SK-N-SH treated with all-trans-retinoic acid at 6 μM for 48 hours (cell line): ENCODE measurements around the gene PCDH9.
"Not testable (repeated sequence)": the region's sequence is repeated elsewhere in the genome, so short reads cannot be mapped to it uniquely, and the experiment has no call there.

Experiments
- ATAC-seq: fragments of 200-7000 bp; cut with Tn5 transposase; 3 replicates; pipeline ENCODE4 v1.9.1; 2020; ENCODE audit warnings: mild to moderate bottlenecking, moderate library complexity
- ARNTL ChIP-seq: fragments of 450-650 bp; formaldehyde crosslinking; IDR thresholded peaks from 2 replicates; pipeline ENCODE4 v1.5.0; 2020; ENCODE audit warnings: low read depth, mild to moderate bottlenecking, moderate library complexity, borderline replicate concordance
- BACH2 ChIP-seq: fragments of 250-450 bp; sonication (Bioruptor Pico); IDR thresholded peaks from 2 replicates; pipeline ENCODE4 v1.9.0; 2021; ENCODE audit warnings: mild to moderate bottlenecking, borderline replicate concordance
- CSDC2 ChIP-seq: fragments of 250-450 bp; sonication (Bioruptor Pico); IDR thresholded peaks from 2 replicates; pipeline ENCODE4 v1.5.0; 2020; ENCODE audit warnings: mild to moderate bottlenecking, moderate library complexity
- ESRRG ChIP-seq: fragments of 250-450 bp; sonication (Bioruptor Pico); IDR thresholded peaks from 2 replicates; pipeline ENCODE4 v1.6.1; 2021; ENCODE audit warnings: mild to moderate bottlenecking
- GLIS3 ChIP-seq: fragments of 250-450 bp; sonication (Bioruptor Pico); IDR thresholded peaks from 2 replicates; pipeline ENCODE4 v1.5.0; 2020; ENCODE audit warnings: mild to moderate bottlenecking, moderate library complexity
- OSR1 ChIP-seq: fragments of 250-450 bp; sonication (Bioruptor Pico); IDR thresholded peaks from 2 replicates; pipeline ENCODE4 v1.8.0; 2022; ENCODE audit warnings: moderate library complexity, mild to moderate bottlenecking, inconsistent platforms
- PPARA ChIP-seq: fragments of 250-450 bp; sonication (Bioruptor Pico); IDR thresholded peaks from 2 replicates; pipeline ENCODE4 v1.5.0; 2020; ENCODE audit warnings: mild to moderate bottlenecking, borderline replicate concordance
- RARB ChIP-seq: fragments of 250-450 bp; sonication (Bioruptor Pico); IDR thresholded peaks from 2 replicates; pipeline ENCODE4 v1.8.0; 2021; ENCODE audit warnings: mild to moderate bottlenecking, moderate library complexity
- SNAI2 ChIP-seq: fragments of 250-450 bp; sonication (Bioruptor Pico); IDR thresholded peaks from 2 replicates; pipeline ENCODE4 v1.5.0; 2020; ENCODE audit warnings: mild to moderate bottlenecking, moderate library complexity
- TCF4 ChIP-seq: fragments of 250-450 bp; sonication (Bioruptor Pico); IDR thresholded peaks from 2 replicates; pipeline ENCODE4 v1.8.0; 2021; ENCODE audit warnings: mild to moderate bottlenecking, moderate library complexity, borderline replicate concordance
- TOX ChIP-seq: fragments of 250-450 bp; sonication (Bioruptor Pico); IDR thresholded peaks from 2 replicates; pipeline ENCODE4 v1.8.0; 2021; ENCODE audit warnings: mild to moderate bottlenecking, moderate library complexity, borderline replicate concordance
- TSHZ2 ChIP-seq: fragments of 250-450 bp; sonication (Bioruptor Pico); IDR thresholded peaks from 2 replicates; pipeline ENCODE4 v1.5.0; 2020; ENCODE audit warnings: mild to moderate bottlenecking, moderate library complexity
- ZC3H10 ChIP-seq: fragments of 250-450 bp; sonication (Bioruptor Pico); IDR thresholded peaks from 2 replicates; pipeline ENCODE4 v1.5.1; 2021; ENCODE audit warnings: mild to moderate bottlenecking, moderate library complexity
- ZFP30 ChIP-seq: fragments of 450-650 bp; formaldehyde crosslinking; IDR thresholded peaks from 2 replicates; pipeline ENCODE4 v1.5.0; 2022; ENCODE audit warnings: mild to moderate bottlenecking, moderate library complexity
- ZNF565 ChIP-seq: fragments of 450-650 bp; formaldehyde crosslinking; conservative IDR thresholded peaks from 2 replicates; pipeline ENCODE4 v1.5.0; 2020; ENCODE audit warnings: low read depth, mild to moderate bottlenecking, moderate library complexity
- ZNF70 ChIP-seq: fragments of 450-650 bp; formaldehyde crosslinking; IDR thresholded peaks from 2 replicates; pipeline ENCODE4 v1.5.0; 2020; ENCODE audit warnings: mild to moderate bottlenecking, moderate library complexity
- ZNF8 ChIP-seq: fragments of 450-650 bp; formaldehyde crosslinking; IDR thresholded peaks from 2 replicates; pipeline ENCODE4 v1.5.0; 2020; ENCODE audit warnings: mild to moderate bottlenecking, moderate library complexity
- TF ChIP-seq, protein P1 (sequence below): fragments of 250-450 bp; sonication (Bioruptor Pico); IDR thresholded peaks from 2 replicates; pipeline ENCODE4 v1.8.0; 2020; ENCODE audit warnings: mild to moderate bottlenecking, moderate library complexity, borderline replicate concordance
- TF ChIP-seq, protein P2 (sequence below): fragments of 250-450 bp; sonication (Bioruptor Pico); IDR thresholded peaks from 2 replicates; pipeline ENCODE4 v1.8.0; 2021; ENCODE audit warnings: low read depth, mild to moderate bottlenecking, moderate library complexity, borderline replicate concordance
- TF ChIP-seq, protein P3 (sequence below): fragments of 250-450 bp; sonication (Bioruptor Pico); IDR thresholded peaks from 2 replicates; pipeline ENCODE4 v1.5.1; 2021; ENCODE audit warnings: mild to moderate bottlenecking, moderate library complexity
- TF ChIP-seq, protein P4 (sequence below): fragments of 250-450 bp; sonication (Bioruptor Pico); IDR thresholded peaks from 2 replicates; pipeline ENCODE4 v1.5.1; 2020; ENCODE audit warnings: low read depth, mild to moderate bottlenecking, moderate library complexity

PCDH9 gene

DNA sequence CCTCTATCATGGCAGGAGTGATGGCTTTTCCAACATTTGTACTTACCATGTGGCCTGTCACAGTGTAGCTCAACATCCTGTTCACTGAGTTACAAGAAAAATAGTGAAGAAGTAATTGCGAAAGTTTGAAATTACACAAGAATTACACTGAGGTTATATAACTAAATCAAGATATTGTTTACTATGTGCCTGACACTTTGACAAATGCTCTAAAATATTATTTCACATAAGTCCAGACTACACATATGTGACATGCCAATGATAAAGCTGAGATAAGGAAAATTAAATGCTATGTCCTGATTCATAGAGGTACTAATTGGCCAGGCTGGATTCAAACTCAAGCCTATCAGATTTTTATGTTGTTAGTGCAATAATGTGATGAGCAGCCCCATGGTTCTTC lies 451.7 kb downstream of the PCDH9 start:
- TF ChIP-seq ESRRG (CRISPR knock-in tag) (no peak), OSR1 (CRISPR knock-in tag) (no peak), RARB (CRISPR knock-in tag) (no peak), TOX (CRISPR knock-in tag) (no peak), PPARA (CRISPR knock-in tag) (no peak), ZFP30 (CRISPR knock-in tag) (no peak), BACH2 (CRISPR knock-in tag) (no peak), ZNF8 (CRISPR knock-in tag) (no peak)
- no peak for ATAC-seq

DNA sequence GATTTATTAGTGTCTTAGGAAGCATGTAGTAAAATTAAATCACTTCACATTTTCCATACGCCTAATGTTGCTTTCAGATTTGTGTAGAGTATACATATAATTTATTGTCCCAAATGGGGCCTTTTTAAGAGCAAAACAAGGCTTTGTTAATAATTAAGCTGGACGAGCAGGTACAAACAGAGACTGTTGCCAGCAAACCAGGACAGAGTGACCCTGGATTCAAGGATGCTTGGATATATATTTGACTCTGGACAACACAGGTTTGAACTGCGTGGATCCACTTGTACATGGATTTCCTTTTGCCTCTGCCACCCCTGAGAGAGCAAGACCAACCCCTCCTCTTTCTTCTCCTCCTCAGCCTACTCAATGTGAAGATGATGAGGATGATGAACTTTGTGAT lies 454.9 kb downstream of the PCDH9 start:
- ATAC-seq: no peak

GRCh38 chr13:66774046-66774445 lies 456.1 kb downstream of the PCDH9 start:
- ATAC-seq: no peak
- TF ChIP-seq CSDC2: no peak

More for the DNA sequence above, 454.9 kb downstream of the PCDH9 start:
- no peak for TF ChIP-seq RARB (CRISPR knock-in tag)
- TF ChIP-seq, protein P1, sequence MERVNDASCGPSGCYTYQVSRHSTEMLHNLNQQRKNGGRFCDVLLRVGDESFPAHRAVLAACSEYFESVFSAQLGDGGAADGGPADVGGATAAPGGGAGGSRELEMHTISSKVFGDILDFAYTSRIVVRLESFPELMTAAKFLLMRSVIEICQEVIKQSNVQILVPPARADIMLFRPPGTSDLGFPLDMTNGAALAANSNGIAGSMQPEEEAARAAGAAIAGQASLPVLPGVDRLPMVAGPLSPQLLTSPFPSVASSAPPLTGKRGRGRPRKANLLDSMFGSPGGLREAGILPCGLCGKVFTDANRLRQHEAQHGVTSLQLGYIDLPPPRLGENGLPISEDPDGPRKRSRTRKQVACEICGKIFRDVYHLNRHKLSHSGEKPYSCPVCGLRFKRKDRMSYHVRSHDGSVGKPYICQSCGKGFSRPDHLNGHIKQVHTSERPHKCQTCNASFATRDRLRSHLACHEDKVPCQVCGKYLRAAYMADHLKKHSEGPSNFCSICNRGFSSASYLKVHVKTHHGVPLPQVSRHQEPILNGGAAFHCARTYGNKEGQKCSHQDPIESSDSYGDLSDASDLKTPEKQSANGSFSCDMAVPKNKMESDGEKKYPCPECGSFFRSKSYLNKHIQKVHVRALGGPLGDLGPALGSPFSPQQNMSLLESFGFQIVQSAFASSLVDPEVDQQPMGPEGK (CRISPR knock-in tag): no peak
- TF ChIP-seq, all 23 proteins: peak for 0

DNA sequence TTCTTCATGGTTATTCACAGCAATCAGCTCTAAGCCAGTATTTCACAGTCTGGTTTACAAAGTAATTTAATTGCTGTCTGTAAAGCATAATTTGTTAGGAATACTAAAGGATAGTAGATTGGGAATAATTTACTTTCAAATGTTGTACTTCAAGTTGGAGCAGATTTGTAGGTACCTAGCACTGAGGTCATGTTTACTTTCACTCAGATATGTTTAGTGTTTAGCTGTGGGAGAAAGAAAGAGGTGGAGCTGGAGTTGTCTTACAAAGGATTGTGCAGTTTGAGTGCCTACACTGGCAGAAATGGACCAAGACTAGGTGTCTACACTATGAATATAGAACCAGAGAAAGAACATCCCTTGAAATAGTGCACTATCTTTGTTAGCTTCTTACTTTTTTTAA lies 464.6 kb downstream of the PCDH9 start:
- ATAC-seq: no peak

GRCh38 chr13:66760678-66761077 lies 469.5 kb downstream of the PCDH9 start:
- not testable (repeated sequence) for ATAC-seq

More for the DNA sequence above, 464.6 kb downstream of the PCDH9 start:
- TF ChIP-seq BACH2 (CRISPR knock-in tag) (no peak), ZNF70 (CRISPR knock-in tag) (no peak)

DNA sequence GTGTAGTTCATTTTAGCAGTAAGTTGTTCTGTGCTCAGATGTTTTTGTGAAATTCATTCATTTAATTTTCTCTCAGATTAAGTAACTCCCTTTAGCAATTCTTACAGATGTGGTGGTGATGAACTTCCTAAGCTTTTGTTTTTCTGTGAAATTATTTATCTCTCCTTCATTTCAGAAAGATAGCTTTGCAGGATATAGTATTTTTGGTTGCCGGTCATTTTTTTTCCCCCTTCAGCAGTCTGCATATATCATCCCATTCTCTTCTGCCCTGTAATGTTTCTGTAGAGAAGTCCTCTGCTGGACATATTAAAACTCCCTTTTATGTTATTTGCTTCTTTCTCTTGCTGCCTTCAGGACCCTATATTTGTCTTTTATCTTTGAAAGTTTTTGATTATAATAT lies 470.2 kb downstream of the PCDH9 start:
- no peak for ATAC-seq
- TF ChIP-seq ZFP30 (CRISPR knock-in tag): no peak
- TF ChIP-seq TCF4 (CRISPR knock-in tag): no peak
- TF ChIP-seq OSR1 (CRISPR knock-in tag): no peak
- TF ChIP-seq, protein P2, sequence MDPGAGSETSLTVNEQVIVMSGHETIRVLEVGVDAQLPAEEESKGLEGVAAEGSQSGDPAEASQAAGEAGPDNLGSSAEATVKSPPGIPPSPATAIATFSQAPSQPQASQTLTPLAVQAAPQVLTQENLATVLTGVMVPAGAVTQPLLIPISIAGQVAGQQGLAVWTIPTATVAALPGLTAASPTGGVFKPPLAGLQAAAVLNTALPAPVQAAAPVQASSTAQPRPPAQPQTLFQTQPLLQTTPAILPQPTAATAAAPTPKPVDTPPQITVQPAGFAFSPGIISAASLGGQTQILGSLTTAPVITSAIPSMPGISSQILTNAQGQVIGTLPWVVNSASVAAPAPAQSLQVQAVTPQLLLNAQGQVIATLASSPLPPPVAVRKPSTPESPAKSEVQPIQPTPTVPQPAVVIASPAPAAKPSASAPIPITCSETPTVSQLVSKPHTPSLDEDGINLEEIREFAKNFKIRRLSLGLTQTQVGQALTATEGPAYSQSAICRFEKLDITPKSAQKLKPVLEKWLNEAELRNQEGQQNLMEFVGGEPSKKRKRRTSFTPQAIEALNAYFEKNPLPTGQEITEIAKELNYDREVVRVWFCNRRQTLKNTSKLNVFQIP (CRISPR knock-in tag): no peak
- no peak for TF ChIP-seq ARNTL
- TF ChIP-seq, protein P3, sequence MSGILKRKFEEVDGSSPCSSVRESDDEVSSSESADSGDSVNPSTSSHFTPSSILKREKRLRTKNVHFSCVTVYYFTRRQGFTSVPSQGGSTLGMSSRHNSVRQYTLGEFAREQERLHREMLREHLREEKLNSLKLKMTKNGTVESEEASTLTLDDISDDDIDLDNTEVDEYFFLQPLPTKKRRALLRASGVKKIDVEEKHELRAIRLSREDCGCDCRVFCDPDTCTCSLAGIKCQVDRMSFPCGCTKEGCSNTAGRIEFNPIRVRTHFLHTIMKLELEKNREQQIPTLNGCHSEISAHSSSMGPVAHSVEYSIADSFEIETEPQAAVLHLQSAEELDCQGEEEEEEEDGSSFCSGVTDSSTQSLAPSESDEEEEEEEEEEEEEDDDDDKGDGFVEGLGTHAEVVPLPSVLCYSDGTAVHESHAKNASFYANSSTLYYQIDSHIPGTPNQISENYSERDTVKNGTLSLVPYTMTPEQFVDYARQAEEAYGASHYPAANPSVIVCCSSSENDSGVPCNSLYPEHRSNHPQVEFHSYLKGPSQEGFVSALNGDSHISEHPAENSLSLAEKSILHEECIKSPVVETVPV (CRISPR knock-in tag): no peak
- TF ChIP-seq SNAI2: no peak
- no peak for TF ChIP-seq ESRRG (CRISPR knock-in tag)
- TF ChIP-seq ZC3H10: no peak
- TF ChIP-seq, protein P4, sequence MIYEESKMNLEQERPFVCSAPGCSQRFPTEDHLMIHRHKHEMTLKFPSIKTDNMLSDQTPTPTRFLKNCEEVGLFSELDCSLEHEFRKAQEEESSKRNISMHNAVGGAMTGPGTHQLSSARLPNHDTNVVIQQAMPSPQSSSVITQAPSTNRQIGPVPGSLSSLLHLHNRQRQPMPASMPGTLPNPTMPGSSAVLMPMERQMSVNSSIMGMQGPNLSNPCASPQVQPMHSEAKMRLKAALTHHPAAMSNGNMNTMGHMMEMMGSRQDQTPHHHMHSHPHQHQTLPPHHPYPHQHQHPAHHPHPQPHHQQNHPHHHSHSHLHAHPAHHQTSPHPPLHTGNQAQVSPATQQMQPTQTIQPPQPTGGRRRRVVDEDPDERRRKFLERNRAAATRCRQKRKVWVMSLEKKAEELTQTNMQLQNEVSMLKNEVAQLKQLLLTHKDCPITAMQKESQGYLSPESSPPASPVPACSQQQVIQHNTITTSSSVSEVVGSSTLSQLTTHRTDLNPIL (CRISPR knock-in tag): no peak
- TF ChIP-seq RARB (CRISPR knock-in tag): no peak
- no peak for TF ChIP-seq BACH2 (CRISPR knock-in tag)
- TF ChIP-seq GLIS3 (CRISPR knock-in tag): no peak
- no peak for TF ChIP-seq TSHZ2
- TF ChIP-seq ZNF565 (CRISPR knock-in tag): no peak
